Left ventricle myocardium inferior (tissue), 1 donor: ENCODE data around the gene ENO2. TPM values are rescaled to one million over a fixed set of nuclear protein-coding genes. Genes with fewer than 3 reads are reported as not detected.
"Not testable (repeated sequence)": the region's sequence is repeated elsewhere in the genome, so short reads cannot be mapped to it uniquely, and the experiment has no call there.

ENCODE experiments used
- DNase-seq: peaks from one replicate; pipeline ENCODE4 v3.0.0-alpha.2; 2020
- H3K27ac ChIP-seq: fragments of 200-600 bp; replicated peaks from 2 replicates; pipeline ENCODE4 v1.8.0; 2021
- H3K27me3 ChIP-seq: fragments of 200-600 bp; 2 replicates; pipeline ENCODE4 v1.8.0; 2021; ENCODE audit warnings: low read depth
- H3K36me3 ChIP-seq: fragments of 200-600 bp; 2 replicates; pipeline ENCODE4 v1.8.0; 2021
- H3K4me1 ChIP-seq: fragments of 200-600 bp; 2 replicates; pipeline ENCODE4 v1.8.0; 2021
- H3K4me3 ChIP-seq: fragments of 200-600 bp; 2 replicates; pipeline ENCODE4 v1.8.0; 2021; ENCODE audit warnings: mild to moderate bottlenecking, moderate library complexity
- H3K9me3 ChIP-seq: fragments of 200-600 bp; replicated peaks from 2 replicates; pipeline ENCODE4 v1.8.0; 2021
- intact Hi-C: fragments of 100-400 bp; cut with micrococcal nuclease; formaldehyde crosslinking; loops from one replicate; pipeline ENCODE4 v1.11.0; 2022
- total RNA-seq: library from RNA; stranded (reverse); fragmentation: NEBNext Ultra II Directional; extraction: Animal tissue kit (Norgen Biotek cat#: 25700); gene quantifications from one replicate; pipeline ENCODE4 v1.2.1, GENCODE V29; 2021
- TF ChIP-seq, protein P1 (sequence below): fragments of 200-600 bp; IDR thresholded peaks from 2 replicates; pipeline ENCODE4 v1.8.0; 2021; ENCODE audit warnings: antibody characterized with exemption, mild to moderate bottlenecking, borderline replicate concordance
- donor health status: DM: no; HTN: yes; CAD: no; lungs with severe emphysema.

Gene ENO2
- total RNA-seq, 1 donor from 2014 or later = 14.8 TPM

DNA sequence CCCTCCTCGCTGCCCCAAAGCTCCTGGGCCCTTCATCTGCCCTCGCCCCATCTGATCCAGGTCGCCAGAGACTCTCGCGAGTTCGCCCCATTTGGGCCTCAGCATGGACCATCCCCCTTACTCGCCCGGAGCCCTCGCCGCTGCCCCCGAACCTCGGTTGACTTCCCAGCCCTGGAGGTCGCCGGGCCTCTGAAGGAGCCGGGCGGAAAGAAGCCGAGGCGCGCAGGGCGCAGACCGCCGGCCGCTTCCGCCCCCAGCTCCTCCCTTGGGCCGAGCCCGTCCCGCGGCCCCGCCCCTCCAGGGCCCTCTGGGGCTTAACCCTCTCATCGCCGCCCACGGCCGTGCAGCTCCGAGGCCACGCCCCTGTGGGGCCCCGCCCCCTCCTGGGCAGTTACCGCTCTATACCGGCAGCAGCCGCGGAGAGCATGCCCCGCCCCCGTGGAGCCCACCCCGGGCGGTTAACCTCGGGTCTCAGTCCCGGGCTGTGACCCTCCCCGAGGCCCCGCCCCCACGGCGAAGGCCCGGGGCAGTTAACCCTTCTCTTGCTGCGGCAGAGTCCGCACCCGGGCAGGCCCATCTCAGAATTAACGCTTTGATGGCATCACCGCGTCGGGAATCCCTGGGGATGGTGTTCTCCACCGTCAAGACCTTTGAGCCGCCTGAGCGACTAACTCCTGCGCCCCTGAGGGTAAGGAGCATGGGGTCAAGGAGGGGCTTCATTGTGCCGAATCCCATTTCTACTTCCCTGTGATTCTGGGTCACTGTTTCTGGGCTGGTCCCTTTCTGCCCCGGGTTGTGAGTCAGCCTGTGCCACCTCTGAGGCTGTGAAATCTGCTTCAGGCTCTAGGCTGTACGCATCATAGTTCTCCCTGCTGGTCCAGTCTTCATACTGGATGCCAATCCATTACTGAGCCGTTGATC lies 41.0 kb upstream of the ENO2 start, which contains the start of gene SPSB2:
SPSB2 (minus strand) TSS at position 210 of the 921 bp plus-strand sequence. CDS start 402 bp downstream, outside the sequence.
- Histone ChIP-seq H3K9me3 (no peaks in the 10 kb centered on the region), H3K27ac (peak within 1 kb of the TSS; percentile 90), H3K36me3 (peaks cover 31% of the 10 kb centered on the region), H3K4me3 (peak within 1 kb of the TSS; percentile 89), H3K27me3 (no peaks in the 10 kb centered on the region), H3K4me1 (peaks cover 52% of the 10 kb centered on the region)
- intact Hi-C loops = no loop called here
- TF ChIP-seq, protein P1, sequence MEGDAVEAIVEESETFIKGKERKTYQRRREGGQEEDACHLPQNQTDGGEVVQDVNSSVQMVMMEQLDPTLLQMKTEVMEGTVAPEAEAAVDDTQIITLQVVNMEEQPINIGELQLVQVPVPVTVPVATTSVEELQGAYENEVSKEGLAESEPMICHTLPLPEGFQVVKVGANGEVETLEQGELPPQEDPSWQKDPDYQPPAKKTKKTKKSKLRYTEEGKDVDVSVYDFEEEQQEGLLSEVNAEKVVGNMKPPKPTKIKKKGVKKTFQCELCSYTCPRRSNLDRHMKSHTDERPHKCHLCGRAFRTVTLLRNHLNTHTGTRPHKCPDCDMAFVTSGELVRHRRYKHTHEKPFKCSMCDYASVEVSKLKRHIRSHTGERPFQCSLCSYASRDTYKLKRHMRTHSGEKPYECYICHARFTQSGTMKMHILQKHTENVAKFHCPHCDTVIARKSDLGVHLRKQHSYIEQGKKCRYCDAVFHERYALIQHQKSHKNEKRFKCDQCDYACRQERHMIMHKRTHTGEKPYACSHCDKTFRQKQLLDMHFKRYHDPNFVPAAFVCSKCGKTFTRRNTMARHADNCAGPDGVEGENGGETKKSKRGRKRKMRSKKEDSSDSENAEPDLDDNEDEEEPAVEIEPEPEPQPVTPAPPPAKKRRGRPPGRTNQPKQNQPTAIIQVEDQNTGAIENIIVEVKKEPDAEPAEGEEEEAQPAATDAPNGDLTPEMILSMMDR = no peak
- peak; percentile 98 for DNase-seq

DNA sequence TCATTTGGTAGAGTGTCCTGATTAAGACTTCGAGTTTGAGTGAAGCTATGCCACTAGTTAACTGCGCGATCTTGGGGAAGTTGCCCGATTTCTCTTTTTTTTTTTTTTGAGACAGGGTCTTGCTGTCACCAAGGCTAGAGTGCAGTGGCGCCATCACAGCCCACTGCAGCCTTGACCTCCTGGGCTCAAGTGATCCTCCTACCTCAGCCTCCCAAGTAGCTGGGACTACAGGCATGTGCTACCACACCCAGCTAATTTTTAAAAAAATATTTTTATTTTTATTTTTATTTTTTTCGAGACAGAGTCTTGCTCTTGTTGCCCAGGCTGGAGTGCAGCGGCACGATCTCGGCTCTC lies 40.4 kb upstream of the ENO2 start:
- H3K27me3 ChIP-seq, H3K9me3 ChIP-seq, DNase-seq, intact Hi-C loops: not testable (repeated sequence)
- peaks cover 45% of the 10 kb centered on the region for H3K4me1 ChIP-seq
- H3K4me3 ChIP-seq = peak overlapping the region; percentile 89
- peaks cover 27% of the 10 kb centered on the region for H3K36me3 ChIP-seq
- H3K27ac ChIP-seq = peak overlapping the region; percentile 90

DNA sequence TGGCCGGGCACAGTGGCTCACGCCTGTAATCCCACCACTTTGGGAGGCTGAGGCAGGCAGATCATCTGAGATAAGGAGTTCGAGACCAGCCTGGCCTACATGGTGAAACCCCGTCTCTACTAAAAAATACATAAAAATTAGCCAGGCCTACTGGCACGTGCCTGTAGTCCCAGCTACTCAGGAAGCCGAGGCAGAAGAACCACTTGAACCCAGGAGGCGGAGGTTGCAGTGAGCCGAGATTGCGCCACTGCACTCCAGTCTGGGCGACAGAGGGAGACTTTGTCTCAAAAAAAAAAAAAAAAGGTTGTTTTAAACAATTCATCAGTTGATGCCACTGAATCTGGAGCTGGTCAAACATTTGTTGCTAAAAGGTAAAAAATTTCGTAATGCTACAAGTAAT lies 34.6 kb upstream of the ENO2 start:
- H3K27me3 ChIP-seq, intact Hi-C loops: not testable (repeated sequence)
- peaks cover 22% of the 10 kb centered on the region for H3K36me3 ChIP-seq

DNA sequence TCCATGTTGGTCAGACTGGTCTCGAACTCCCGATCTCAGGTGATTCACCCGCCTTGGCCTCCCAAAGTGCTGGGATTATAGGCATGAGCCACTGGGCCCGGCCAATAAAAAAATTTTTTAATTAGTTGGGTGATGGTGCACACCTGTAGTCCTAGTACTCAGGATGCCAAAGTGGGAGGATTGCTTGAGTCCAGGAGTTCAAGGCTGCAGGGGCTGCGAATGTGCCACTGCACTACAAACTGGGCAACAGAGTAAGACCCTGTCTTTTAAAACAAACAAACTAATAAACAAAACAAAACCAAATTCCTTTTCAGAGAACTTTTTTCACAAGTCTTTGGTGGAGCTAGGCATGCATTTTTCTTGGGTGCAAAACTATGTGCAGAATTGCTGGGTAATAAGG lies 31.1 kb upstream of the ENO2 start:
- no peaks in the 10 kb centered on the region for H3K27me3 ChIP-seq
- H3K27ac ChIP-seq = no peak overlapping the region
- no peak for DNase-seq
- H3K4me1 ChIP-seq = no peaks in the 10 kb centered on the region
- intact Hi-C loops = no loop called here
- no peaks in the 10 kb centered on the region for H3K9me3 ChIP-seq
- no peak overlapping the region for H3K4me3 ChIP-seq
- TF ChIP-seq, protein P1 = no peak
- peaks cover 22% of the 10 kb centered on the region for H3K36me3 ChIP-seq

More for the DNA sequence above, 34.6 kb upstream of the ENO2 start:
- not testable (repeated sequence) for H3K4me1 ChIP-seq, H3K4me3 ChIP-seq, H3K27ac ChIP-seq, H3K9me3 ChIP-seq, DNase-seq

DNA sequence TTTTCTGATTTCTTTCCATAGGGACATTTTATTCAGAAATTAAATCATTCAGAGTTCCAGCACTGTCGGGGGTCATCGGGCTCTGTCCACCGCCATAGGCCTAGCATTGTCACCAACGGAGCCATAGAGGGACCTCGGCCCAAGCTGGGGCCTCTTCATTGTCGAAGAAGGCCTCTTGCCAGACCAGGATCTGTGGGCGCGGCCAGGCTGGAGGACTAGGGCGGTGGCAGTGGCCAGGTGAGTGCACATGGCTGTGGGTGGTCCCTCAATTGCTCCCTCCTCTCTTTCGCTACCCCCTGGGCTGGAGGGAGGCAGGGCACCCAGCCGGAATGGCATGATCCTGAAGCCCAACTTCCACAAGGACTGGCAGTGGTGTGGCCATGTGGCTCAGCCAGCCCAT lies 30.7 kb upstream of the ENO2 start:
- H3K36me3 ChIP-seq = peaks cover 22% of the 10 kb centered on the region
- H3K27me3 ChIP-seq = no peaks in the 10 kb centered on the region
- TF ChIP-seq, protein P1 = no peak
- intact Hi-C loops = no loop called here
- H3K9me3 ChIP-seq = no peaks in the 10 kb centered on the region
- no peaks in the 10 kb centered on the region for H3K4me1 ChIP-seq
- no peak overlapping the region for H3K27ac ChIP-seq
- no peak for DNase-seq
- H3K4me3 ChIP-seq = no peak overlapping the region

DNA sequence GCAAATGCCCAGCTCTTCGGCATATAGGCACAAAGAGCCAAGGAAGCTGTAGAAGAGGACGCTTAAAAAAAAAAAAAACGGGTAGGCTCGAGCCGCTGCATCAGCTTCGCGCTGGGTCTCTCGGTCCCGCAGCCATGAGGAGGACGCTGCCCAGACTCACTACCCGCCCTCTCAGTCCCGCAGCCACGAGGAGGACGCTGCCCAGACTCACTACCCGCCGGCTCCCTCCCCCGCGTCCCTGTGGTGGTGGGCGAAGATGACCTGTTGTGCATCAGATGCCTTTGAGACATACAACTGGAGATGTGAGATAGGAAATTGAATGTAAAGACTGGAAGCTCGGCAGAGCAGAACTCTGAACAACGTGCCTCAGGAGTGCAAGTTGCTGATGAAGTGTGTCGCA lies 29.8 kb upstream of the ENO2 start:
- no peak for DNase-seq
- intact Hi-C loops = no loop called here
- no peaks in the 10 kb centered on the region for H3K27me3 ChIP-seq
- no peaks in the 10 kb centered on the region for H3K9me3 ChIP-seq
- H3K4me3 ChIP-seq = no peak overlapping the region
- H3K27ac ChIP-seq = no peak overlapping the region
- H3K4me1 ChIP-seq = no peaks in the 10 kb centered on the region
- H3K36me3 ChIP-seq = peaks cover 22% of the 10 kb centered on the region
- TF ChIP-seq, protein P1 = no peak

DNA sequence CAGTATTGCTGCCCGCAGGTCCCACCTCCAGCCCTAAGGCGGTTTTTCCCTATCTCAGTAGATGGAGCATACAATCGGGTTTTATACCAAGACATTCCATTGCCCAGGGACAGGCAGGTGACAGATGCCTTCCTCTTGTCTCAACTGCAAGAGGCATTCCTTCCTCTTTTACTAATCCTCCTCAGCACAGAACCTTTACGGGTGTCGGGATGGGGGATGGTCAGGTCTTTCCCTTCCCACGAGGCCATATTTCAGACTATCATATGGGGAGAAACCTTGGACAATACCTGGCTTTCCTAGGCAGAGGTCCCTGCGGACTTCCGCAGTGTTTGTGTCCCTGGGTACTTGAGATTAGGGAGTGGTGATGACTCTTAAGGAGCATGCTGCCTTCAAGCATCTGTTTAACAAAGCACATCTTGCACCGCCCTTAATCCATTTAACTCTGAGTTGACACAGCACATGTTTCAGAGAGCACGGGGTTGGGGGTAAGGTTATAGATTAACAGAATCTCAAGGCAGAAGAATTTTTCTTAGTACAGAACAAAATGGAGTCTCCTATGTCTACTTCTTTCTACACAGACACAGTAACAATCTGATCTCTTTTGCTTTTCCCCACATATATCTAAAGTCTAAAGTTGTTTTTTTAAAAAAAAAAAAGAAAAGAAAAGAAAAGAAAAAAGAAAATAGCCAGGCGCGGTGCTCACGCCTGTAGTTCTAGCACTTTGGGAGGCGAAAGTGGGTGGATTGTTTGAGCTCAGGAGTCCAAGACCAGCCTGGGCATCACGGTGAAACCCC lies 28.0 kb upstream of the ENO2 start:
- H3K27ac ChIP-seq, H3K4me1 ChIP-seq, H3K4me3 ChIP-seq, H3K9me3 ChIP-seq, H3K27me3 ChIP-seq, DNase-seq, intact Hi-C loops: not testable (repeated sequence)
- peaks cover 22% of the 10 kb centered on the region for H3K36me3 ChIP-seq
